ENCODE measurements around the gene PIK3CB. TPM values are rescaled to one million over a fixed set of nuclear protein-coding genes. Genes with fewer than 3 reads are reported as not detected.

The PIK3CB gene
- 6.4 and 7.1 TPM in 2 replicates for total RNA-seq

GRCh38 chr3:138834596-138835396, at the start of gene PIK3CB:
Gene PIK3CB (minus strand): TSS chr3:138834928. CDS start chr3:138759343, 75,585 bp downstream.

GRCh38 chr3:138608322-138609135, 226.2 kb downstream of the PIK3CB start, which contains the start of gene FAIM:
Gene FAIM (plus strand): TSS chr3:138608771. CDS start chr3:138619727, 10,956 bp downstream.

Other genes with a start within 250 kb of the PIK3CB start
- gene CEP70, start 240.7 kb downstream of the PIK3CB start, total RNA-seq = 19.5 and 22.2 TPM in 2 replicates
- 8.0 and 8.1 TPM in 2 replicates for gene FAIM, start 226.2 kb downstream of the PIK3CB start, total RNA-seq
- gene FOXL2, start 112.2 kb upstream of the PIK3CB start, total RNA-seq = not detected in 2 replicates
- under 0.01 TPM in 1 of 2 replicates, not detected in the other for gene FOXL2NB, start 112.3 kb upstream of the PIK3CB start, total RNA-seq
- not detected in 2 replicates for gene PRR23A, start 171.3 kb upstream of the PIK3CB start, total RNA-seq
- gene PRR23B, start 186.0 kb upstream of the PIK3CB start, total RNA-seq = not detected in 2 replicates
- gene PRR23C, start 210.0 kb upstream of the PIK3CB start, total RNA-seq = not detected in 2 replicates

Measured in smooth muscle cell of bladder (primary cell).